Activated CD8-positive, alpha-beta T cell treated with anti-CD3 and anti-CD28 coated beads, Interleukin-2, amount 10 ng/mL, durations not matched to agents 7 days and 5 days (primary cell): ENCODE data around the gene KRTAP12-1. TPM values are rescaled to one million over a fixed set of nuclear protein-coding genes. Genes with fewer than 3 reads are reported as not detected.

Experiments used
- ATAC-seq: fragments of 150-1000 bp; cut with Tn5 transposase; one replicate; pipeline ENCODE4 v1.10.0; 2021; ENCODE audit warnings: moderate library complexity
- CTCF ChIA-PET: fragments of 350-600 bp; sonication (Branson Sonifier 250); formaldehyde crosslinking; loops from one replicate; lab custom pipeline; 2021; ENCODE audit warnings: antibody characterized with exemption; lab: Charles Lee
- POLR2A ChIA-PET: fragments of 350-600 bp; sonication (Branson Sonifier 250); formaldehyde crosslinking; loops from one replicate; lab custom pipeline; 2021; ENCODE audit warnings: antibody characterized with exemption; lab: Charles Lee
- DNase-seq: peaks from one replicate; pipeline ENCODE4 v3.0.0-alpha.2; 2020
- H3K27ac Mint-ChIP-seq: one replicate; pipeline ENCODE4 v1.8.0; 2021; ENCODE audit warnings: mild to moderate bottlenecking, mixed read lengths
- H3K27me3 Mint-ChIP-seq: one replicate; pipeline ENCODE4 v1.8.0; 2021; ENCODE audit warnings: low read depth, mixed read lengths
- H3K36me3 Mint-ChIP-seq: one replicate; pipeline ENCODE4 v1.8.0; 2021; ENCODE audit warnings: low read depth, mixed read lengths
- H3K4me1 Mint-ChIP-seq: one replicate; pipeline ENCODE4 v1.8.0; 2021; ENCODE audit warnings: low read depth, mixed read lengths
- H3K4me3 Mint-ChIP-seq: one replicate; pipeline ENCODE4 v1.8.0; 2021; ENCODE audit warnings: mild to moderate bottlenecking, mixed read lengths
- H3K9me3 Mint-ChIP-seq: one replicate; pipeline ENCODE4 v1.8.0; 2022; ENCODE audit warnings: mixed read lengths; ENCODE audit not compliant: insufficient read depth
- total RNA-seq, 2 experiments: library from RNA; stranded (reverse); gene quantifications; one replicate each; pipeline ENCODE4 v1.2.3, GENCODE V29; 2021

Gene KRTAP12-1
- total RNA-seq, 2 experiments from 2014 or later, result not detected

GRCh38 chr21:44632067-44632466 is 49.9 kb downstream of the KRTAP12-1 start:
- peaks cover 9% of the 10 kb centered on the region for H3K27me3 Mint-ChIP-seq
- H3K36me3 Mint-ChIP-seq, result peaks cover 23% of the 10 kb centered on the region
- DNase-seq, result no peak
- no peak for ATAC-seq
- peaks cover 44% of the 10 kb centered on the region for H3K9me3 Mint-ChIP-seq
- ChIA-PET CTCF (no interaction called here), POLR2A (no interaction called here)
- peaks cover 14% of the 10 kb centered on the region for H3K4me1 Mint-ChIP-seq
- H3K4me3 Mint-ChIP-seq, result no peak overlapping the region
- no peak overlapping the region for H3K27ac Mint-ChIP-seq

Other genes starting within 250 kb of the KRTAP12-1 start
- gene LRRC3, start 226.7 kb downstream of the KRTAP12-1 start, total RNA-seq, result 1 to 10 TPM; 3.2 to 3.4 TPM
- gene KRTAP10-1, start 142.0 kb downstream of the KRTAP12-1 start, total RNA-seq, result not detected
- not detected for gene KRTAP10-2, start 130.7 kb downstream of the KRTAP12-1 start, total RNA-seq
- not detected for gene KRTAP10-3, start 123.4 kb downstream of the KRTAP12-1 start, total RNA-seq
- not detected for gene KRTAP10-4, start 108.4 kb downstream of the KRTAP12-1 start, total RNA-seq
- not detected for gene KRTAP10-5, start 101.6 kb downstream of the KRTAP12-1 start, total RNA-seq
- not detected for gene KRTAP10-6, start 89.7 kb downstream of the KRTAP12-1 start, total RNA-seq
- not detected for gene KRTAP10-7, start 81.6 kb downstream of the KRTAP12-1 start, total RNA-seq
- gene KRTAP10-8, start 70.1 kb downstream of the KRTAP12-1 start, total RNA-seq, result not detected
- gene KRTAP10-9, start 55.1 kb downstream of the KRTAP12-1 start, total RNA-seq, result not detected
- gene KRTAP10-10, start 44.8 kb downstream of the KRTAP12-1 start, total RNA-seq, result not detected
- not detected for gene KRTAP10-11, start 35.7 kb downstream of the KRTAP12-1 start, total RNA-seq
- not detected for gene KRTAP12-4, start 27.5 kb downstream of the KRTAP12-1 start, total RNA-seq
- gene KRTAP12-3, start 24.2 kb downstream of the KRTAP12-1 start, total RNA-seq, result not detected
- gene KRTAP12-2, start 15.2 kb downstream of the KRTAP12-1 start, total RNA-seq, result not detected
- gene KRTAP10-12, start 15.0 kb upstream of the KRTAP12-1 start, total RNA-seq, result not detected
- gene TSPEAR, start 29.4 kb upstream of the KRTAP12-1 start, total RNA-seq, result not detected
- gene UBE2G2, start 119.7 kb upstream of the KRTAP12-1 start, total RNA-seq, result 10 to 100 TPM; 85.5 to 86.0 TPM
- gene SUMO3, start 135.9 kb upstream of the KRTAP12-1 start, total RNA-seq, result 100 to 1,000 TPM in 1 of 2 experiments, 10 to 100 TPM in 1; 98.8 to 102 TPM
- 10 to 100 TPM; 54.9 to 55.2 TPM for gene PTTG1IP, start 191.5 kb upstream of the KRTAP12-1 start, total RNA-seq
- 100 to 1,000 TPM; 503 to 530 TPM for gene ITGB2, start 238.7 kb upstream of the KRTAP12-1 start, total RNA-seq